Measurements from ENCODE around the gene BEGAIN. TPM values are rescaled to one million over a fixed set of nuclear protein-coding genes. Genes with fewer than 3 reads are reported as not detected.
A peak's percentile ranks its signal among the peaks of the same experiment; 100 is the strongest.
"Not testable (repeated sequence)": the region's sequence is repeated elsewhere in the genome, so short reads cannot be mapped to it uniquely, and the experiment has no call there.

Gene BEGAIN
- total RNA-seq, 1 experiment from 2014 or later: 17.1 TPM

GRCh38 chr14:100523131-100523842 lies 63.9 kb downstream of the BEGAIN start:
- no peak for DNase-seq (ENCODE audit: low read depth)

- DNase-seq (ENCODE audit: low read depth): no peak
These were observed 64.6 kb downstream of the BEGAIN start for GRCh38 chr14:100522616-100523099.

- DNase-seq (ENCODE audit: low read depth): not testable (repeated sequence)
These were observed 81.2 kb downstream of the BEGAIN start for GRCh38 chr14:100506053-100506452.

- peak; percentile 15 for DNase-seq (ENCODE audit: low read depth)
These were observed 82.7 kb downstream of the BEGAIN start for GRCh38 chr14:100504372-100505078.

- DNase-seq (ENCODE audit: low read depth): no peak
These were observed 84.0 kb downstream of the BEGAIN start for GRCh38 chr14:100503251-100503650.

- no peak for DNase-seq (ENCODE audit: low read depth)
These were observed 84.5 kb downstream of the BEGAIN start for GRCh38 chr14:100502622-100503220.

- no peak for DNase-seq (ENCODE audit: low read depth)
These were observed 87.1 kb downstream of the BEGAIN start for GRCh38 chr14:100500128-100500527.

GRCh38 chr14:100498068-100498467 lies 89.1 kb downstream of the BEGAIN start:
- DNase-seq (ENCODE audit: low read depth): no peak

GRCh38 chr14:100495917-100496316 lies 91.3 kb downstream of the BEGAIN start:
- DNase-seq (ENCODE audit: low read depth): no peak

- DNase-seq (ENCODE audit: low read depth): no peak
These were observed 92.6 kb downstream of the BEGAIN start for GRCh38 chr14:100494645-100495044.

- DNase-seq (ENCODE audit: low read depth): no peak
These were observed 97.0 kb downstream of the BEGAIN start for GRCh38 chr14:100490252-100490651.

- DNase-seq (ENCODE audit: low read depth): no peak
These were observed 99.2 kb downstream of the BEGAIN start for GRCh38 chr14:100488057-100488456.

GRCh38 chr14:100487304-100487703 lies 99.9 kb downstream of the BEGAIN start:
- DNase-seq (ENCODE audit: low read depth): no peak

Other genes starting within 250 kb of the BEGAIN start
- 22.4 and 22.8 TPM in 2 replicates for gene WDR25, start 210.9 kb downstream of the BEGAIN start, total RNA-seq (2014; rRNA removed; shearing (Covaris generic))
- not detected in 2 replicates for gene DLK1, start 139.5 kb upstream of the BEGAIN start, total RNA-seq (2014; rRNA removed; shearing (Covaris generic))
- gene MEG3, start 238.7 kb upstream of the BEGAIN start, total RNA-seq (2014; rRNA removed; shearing (Covaris generic)): 16.3 and 21.9 TPM in 2 replicates